DMS53 treated with DMSO at 0.1 percent for 48 hours (cell line): ENCODE data around the gene MAPK12.
"Not testable (repeated sequence)": the region's sequence is repeated elsewhere in the genome, so short reads cannot be mapped to it uniquely, and the experiment has no call there.

ENCODE experiments used
- DNase-seq: peaks from one replicate; lab custom pipeline; 2025; ENCODE audit not compliant: unreplicated experiment; lab: John Stamatoyannopoulos, UW

Gene MAPK12

GRCh38 chr22:50282361-50283155, 21.1 kb upstream of the MAPK12 start:
- DNase-seq, result peak; percentile 54

DNA sequence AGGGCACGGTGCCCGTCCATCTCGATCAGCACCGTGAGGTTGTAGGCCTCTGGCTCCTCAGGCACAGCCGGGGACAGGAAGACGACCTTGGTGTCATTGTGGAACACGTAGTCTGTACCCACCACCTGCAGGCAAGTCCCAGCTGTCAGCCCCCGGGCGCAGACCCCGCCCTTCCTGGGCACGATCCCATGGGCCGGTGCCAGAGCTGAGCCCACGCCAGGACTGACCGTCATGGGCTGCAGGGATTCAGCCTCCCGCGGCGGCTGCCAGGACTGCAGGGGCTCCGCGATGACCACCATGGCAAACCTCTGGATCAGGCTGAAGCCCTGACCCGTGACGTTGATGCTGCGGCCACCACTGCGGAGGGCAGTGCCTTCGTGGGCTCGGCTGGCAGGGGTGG, 20.5 kb upstream of the MAPK12 start:
- DNase-seq, result no peak

DNA sequence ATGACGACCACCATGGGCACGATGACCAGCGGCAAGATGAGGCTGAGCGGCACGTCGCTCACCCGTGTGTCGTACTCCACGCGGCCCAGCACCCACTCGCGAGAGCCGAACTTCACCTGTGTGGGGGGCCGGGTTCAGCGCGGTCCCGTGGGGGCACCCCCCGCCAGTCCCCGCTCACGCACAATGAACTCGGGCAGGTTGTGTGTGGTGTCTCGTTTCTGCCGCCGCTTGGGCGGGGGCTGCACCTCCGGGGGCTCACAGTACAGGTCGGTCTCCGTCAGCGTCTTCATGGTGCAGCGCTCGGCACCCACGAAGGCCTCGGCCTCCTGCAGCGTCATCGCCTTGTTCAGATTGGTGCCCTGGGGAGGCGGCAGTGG, 19.9 kb upstream of the MAPK12 start:
- DNase-seq, result no peak

DNA sequence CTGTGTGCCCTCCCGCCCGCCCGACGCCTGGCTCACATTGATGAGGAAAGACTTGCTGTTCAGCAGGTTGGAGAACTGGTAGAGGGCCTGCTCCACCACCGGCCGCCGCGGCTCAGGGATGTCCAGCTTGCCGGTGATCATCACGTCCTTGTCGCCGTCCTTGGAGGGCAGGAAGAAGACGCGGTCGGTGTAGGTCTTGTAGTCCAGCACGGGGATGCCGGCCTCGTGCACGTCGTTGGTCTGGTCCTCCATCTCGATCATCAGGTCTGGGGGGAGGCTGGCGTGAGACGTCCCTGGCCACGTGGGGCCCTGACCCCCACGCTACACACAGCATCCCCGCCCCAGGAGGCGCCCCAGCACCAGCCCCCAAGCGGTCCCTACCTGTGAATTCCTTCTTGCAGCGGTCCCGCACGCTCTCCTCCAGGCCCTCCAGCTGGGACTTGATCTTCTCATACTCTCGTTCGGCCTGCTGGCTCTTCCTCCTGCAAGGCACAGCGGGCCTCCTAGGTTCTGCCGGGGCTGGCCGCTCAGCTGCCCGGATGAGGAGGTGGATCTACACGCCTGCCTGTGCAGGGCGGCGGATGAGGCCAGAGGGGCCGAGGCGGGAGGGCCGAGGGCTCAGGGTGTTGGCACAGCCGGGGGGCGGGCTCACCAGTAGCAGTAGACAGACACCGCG, 19.4 kb upstream of the MAPK12 start:
- DNase-seq, result no peak

- DNase-seq, result no peak
Measured at GRCh38 chr22:50280022-50280707, 18.7 kb upstream of the MAPK12 start.

DNA sequence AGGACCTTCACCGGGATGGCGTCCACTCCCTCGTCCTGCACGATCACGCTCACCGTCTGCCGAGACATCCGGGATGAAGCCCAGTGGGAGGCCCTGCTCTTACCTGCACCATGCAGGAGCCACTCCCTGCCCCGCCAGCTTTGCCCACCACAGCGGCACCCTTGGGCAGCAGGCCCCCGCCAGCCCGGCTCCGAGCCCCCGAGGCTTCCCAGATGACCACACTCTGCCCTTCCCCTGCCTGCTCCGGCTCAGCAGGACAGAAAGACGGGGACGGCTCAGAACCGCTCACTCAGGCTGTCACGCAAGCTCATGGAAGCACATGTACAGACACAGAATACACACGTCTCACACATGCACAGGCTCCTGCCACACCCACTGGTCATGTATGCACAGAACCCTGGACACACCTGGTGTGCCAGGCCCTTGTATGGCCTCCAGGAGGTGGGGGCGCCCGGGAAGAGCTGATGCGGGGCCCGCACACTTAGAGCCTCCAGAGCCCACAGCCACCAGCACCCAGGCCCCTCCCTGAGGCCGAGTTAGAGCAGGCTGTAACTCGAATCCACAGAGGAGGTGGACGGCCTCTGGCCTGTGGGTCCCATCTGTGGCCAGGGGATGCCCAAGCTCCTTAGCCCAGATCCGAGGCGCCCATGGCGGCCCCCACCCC, 17.6 kb upstream of the MAPK12 start:
- no peak for DNase-seq

DNA sequence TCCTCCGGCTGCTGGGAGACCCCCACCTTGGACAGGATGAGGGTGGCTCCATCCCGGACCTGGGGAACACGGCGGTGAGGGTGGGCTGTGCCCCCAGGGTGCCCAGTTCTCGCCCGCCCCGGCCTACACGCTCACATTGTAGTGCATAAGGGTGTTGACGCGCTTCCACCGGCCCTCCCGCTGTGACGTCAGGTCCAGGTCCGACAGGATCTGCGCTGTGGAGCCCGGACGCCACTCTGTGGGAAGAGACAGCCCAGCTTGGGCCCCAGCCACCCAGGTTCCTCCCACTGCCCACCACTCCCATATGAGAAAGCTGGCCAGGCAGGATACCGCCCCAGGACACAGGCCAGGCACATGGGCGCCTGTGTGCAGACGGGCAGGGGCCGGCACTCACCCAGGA, 17.0 kb upstream of the MAPK12 start:
- no peak for DNase-seq

GRCh38 chr22:50277761-50278160, 16.3 kb upstream of the MAPK12 start:
- no peak for DNase-seq

- no peak for DNase-seq
Measured at GRCh38 chr22:50276143-50276542, 14.7 kb upstream of the MAPK12 start.

DNA sequence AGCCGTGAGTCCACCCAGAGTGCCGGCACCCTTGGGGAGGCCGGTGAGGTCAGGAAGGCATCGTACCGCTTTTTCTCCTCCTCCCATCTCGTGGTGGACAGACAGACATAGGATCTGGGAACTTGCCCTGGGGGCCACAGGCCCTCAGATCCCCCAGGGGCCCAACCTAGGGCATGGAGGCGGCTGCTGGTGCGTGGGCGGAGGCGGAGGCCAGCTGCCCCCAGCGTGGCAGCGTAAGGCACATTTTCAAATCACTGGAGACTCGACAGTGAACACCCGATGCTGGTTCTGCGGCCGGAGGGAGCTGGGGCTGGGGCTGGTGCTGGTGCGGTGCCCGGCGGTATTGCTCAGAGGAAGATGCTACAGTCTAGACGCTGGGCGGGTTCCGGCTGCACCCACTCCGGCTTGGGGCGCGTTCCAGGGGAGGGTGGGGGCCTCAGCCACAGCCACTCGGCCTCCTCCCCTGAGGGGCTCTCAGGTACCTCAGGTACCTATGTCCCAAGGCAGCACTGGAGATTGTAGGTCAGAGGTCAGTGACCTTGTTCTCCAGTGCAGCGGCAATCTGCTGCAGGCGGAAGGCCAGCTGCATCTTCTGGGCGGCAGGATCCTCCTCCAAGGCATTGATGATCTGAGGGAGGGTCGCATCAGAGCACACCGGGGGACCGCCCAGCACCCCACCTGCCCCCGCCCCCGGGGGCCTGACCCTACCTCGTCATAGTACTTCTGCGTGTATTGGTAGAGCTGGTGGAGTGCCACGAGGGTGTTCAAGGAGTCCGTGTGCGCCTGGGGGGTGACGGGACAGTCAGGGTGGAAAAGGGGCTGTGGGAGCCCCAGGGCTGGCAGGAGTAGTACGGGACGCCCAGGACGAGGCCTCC, 13.9 kb upstream of the MAPK12 start:
- no peak for DNase-seq

DNA sequence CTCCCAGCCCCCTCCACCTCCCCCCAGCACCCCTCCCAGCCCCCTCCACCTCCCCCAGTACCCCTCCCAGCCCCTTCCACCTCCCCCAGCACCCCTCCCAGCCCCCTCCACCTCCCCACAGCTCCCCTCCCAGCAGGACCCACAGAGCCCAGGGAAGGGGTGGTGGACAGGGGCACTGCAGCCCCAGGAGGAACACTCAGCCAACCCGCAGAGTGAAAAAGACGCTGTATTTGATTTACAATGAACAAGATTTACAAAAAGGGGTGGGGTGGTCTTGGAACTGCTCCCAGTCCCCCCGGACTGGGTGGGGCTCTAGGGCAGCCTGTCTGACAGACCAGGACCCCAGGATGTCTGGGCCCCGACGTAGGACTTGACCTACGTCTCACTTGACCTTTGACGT, 13.3 kb upstream of the MAPK12 start:
- no peak for DNase-seq

- DNase-seq, result peak; percentile 33
Measured at GRCh38 chr22:50274311-50274710, 12.8 kb upstream of the MAPK12 start.

- DNase-seq, result not testable (repeated sequence)
Measured at GRCh38 chr22:50273781-50274180, 12.3 kb upstream of the MAPK12 start.

- DNase-seq, result not testable (repeated sequence)
Measured at GRCh38 chr22:50273352-50273751, 11.9 kb upstream of the MAPK12 start.

GRCh38 chr22:50272044-50272802, 10.7 kb upstream of the MAPK12 start:
- DNase-seq, result no peak

DNA sequence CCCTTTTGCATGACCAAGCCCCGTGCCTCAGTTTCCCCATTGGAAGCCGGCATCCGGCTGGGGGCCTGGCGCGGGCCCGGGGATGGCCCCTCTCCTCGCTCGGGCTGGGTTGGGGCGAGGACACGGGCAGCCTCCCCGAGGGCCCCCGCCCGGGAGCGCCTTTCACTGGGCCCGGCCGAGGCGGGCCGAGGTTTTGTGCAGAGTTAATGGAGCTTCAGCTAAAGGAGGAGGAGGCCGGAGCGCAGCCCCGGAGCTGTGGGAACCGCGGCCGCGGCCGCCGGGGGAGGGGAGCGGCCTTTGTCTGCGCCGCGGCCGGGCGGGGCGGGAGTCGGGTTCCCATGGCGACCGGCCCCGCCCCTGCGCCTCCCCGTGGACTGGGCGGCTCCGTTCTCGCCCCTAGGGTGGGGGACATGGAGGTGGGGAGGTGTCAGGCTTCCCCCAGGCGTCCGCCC, 10.1 kb upstream of the MAPK12 start:
- peak; percentile 33 for DNase-seq

DNA sequence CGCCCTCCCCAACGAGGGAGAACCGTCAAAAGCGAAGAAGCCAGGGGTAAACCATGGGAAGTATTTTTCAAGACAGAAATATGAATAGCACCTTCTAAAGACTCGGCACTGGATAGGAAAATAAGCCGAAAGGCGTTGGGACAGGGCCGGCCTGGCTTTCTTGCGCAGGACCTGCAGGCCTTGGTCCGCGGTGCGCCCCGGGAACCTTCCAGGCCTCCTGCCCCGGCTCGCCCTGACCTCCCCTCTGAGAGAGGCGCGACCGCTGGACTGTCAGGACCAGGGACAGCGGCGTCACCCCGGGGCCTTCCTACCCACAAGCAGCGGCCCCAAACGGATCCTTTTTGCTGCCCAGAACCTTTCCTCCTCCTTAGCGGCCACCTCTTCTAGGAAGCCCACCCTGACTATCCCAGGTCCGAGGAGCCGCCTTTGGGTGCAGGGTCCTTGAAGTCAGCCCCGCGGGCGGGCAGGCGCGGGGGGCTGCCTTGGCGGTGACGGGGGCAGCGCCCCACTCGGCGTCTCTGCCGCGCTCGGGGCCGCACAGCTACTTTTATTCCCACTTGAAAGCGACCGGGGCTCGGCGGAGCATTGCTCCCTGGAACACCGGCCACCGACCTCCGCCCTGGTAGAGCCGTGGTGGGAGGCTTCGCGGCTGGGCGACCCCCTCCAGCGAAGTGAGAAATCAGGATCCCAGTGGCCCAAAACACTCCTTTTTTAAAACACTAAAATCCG, 9.3 kb upstream of the MAPK12 start:
- no peak for DNase-seq

GRCh38 chr22:50269970-50270665, 8.6 kb upstream of the MAPK12 start, which contains the start of gene MAPK11:
Gene MAPK11, minus strand, starts transcription at chr22:50270380. Its CDS starts 88 bp downstream, at chr22:50270292.
- no peak for DNase-seq
